Kidney (tissue), 14 donors: Measurements from ENCODE around the gene PKMYT1. TPM values are rescaled to one million over a fixed set of nuclear protein-coding genes. Genes with fewer than 3 reads are reported as not detected.

ENCODE experiments used
- DNase-seq, 5 donors: peaks; one replicate each; pipeline ENCODE4 v3.0.0-alpha.2; 2013 to 2020
- FAIRE-seq: peaks from 2 replicates; lab custom pipeline; 2012; peaks lifted over from hg19 to GRCh38; lab: Jason Lieb, UNC
- H3K27ac ChIP-seq, 2 donors: one replicate each; pipeline ENCODE4 v1.7.0; 2013; ENCODE audit warnings: low read depth in 2 of 2, low read length in 2 of 2, inconsistent platforms in 1 of 2
- H3K27me3 ChIP-seq: one replicate; pipeline ENCODE4 v1.7.1; 2013; ENCODE audit warnings: low read length, inconsistent platforms; ENCODE audit not compliant: control insufficient read depth, insufficient read depth
- H3K36me3 ChIP-seq, 3 donors: one replicate each; pipeline versions ENCODE4 v1.7.0 to v1.7.1; 2013; ENCODE audit warnings: low read length in 3 of 3, control low read depth in 1 of 3, inconsistent platforms in 1 of 3; ENCODE audit not compliant: insufficient read depth in 3 of 3, control insufficient read depth in 2 of 3
- H3K4me1 ChIP-seq, 3 donors: one replicate each; pipeline versions ENCODE4 v1.7.0 to v1.7.1; 2013; ENCODE audit warnings: low read length in 3 of 3, inconsistent platforms in 1 of 3, low read depth in 1 of 3; ENCODE audit not compliant: control insufficient read depth in 2 of 3, insufficient read depth in 2 of 3
- H3K4me3 ChIP-seq, 3 donors: one replicate each; pipeline versions ENCODE4 v1.7.0 to v1.8.1; 2013; ENCODE audit warnings: low read length in 3 of 3, control low read depth in 1 of 3, inconsistent platforms in 1 of 3
- H3K9ac ChIP-seq, 3 donors: one replicate each; pipeline versions ENCODE4 v1.7.0 to v1.7.1; 2013; ENCODE audit warnings: low read length in 3 of 3, control low read depth in 1 of 3, inconsistent platforms in 1 of 3
- H3K9me3 ChIP-seq, 3 donors: one replicate each; pipeline versions ENCODE4 v1.7.0 to v1.7.1; 2013; ENCODE audit warnings: low read length in 3 of 3, control low read depth in 1 of 3, inconsistent platforms in 1 of 3; ENCODE audit not compliant: control insufficient read depth in 2 of 3, insufficient read depth in 1 of 3
- intact Hi-C: fragments of 100-400 bp; cut with DNase I; formaldehyde crosslinking; loops from one replicate; pipeline ENCODE4 v1.11.1; 2022
- polyA plus RNA-seq: library from polyadenylated mRNA; stranded (reverse); fragments of 350-450 nt; fragmentation: Illumina TruSeq; extraction: RNeasy Lipid Tissue Mini Kit (QIAGEN cat#74804); gene quantifications from one replicate; pipeline ENCODE4 v1.2.3, GENCODE V29; 2014; ENCODE audit warnings: low read depth, low replicate concordance; ENCODE audit not compliant: insufficient read depth
- total RNA-seq: library from RNA; stranded (reverse); fragmentation: NEBNext Ultra II Directional; extraction: Animal tissue kit (Norgen Biotek cat#: 25700); gene quantifications from one replicate; pipeline ENCODE4 v1.2.1, GENCODE V29; 2021
- TF ChIP-seq, protein P1 (sequence below): IDR thresholded peaks from 3 replicates; pipeline ENCODE4 v1.5.1; 2012; ENCODE audit warnings: mild to moderate bottlenecking, moderate library complexity, borderline replicate concordance; ENCODE audit not compliant: insufficient read depth; ENCODE audit errors: extremely low read depth
- donor health status: control.
- donor health status: control.
- donor health status: control.
- donor health status: control.
- donor health status: control.
- donor health status: DM: yes; HTN: yes; CAD: no.
- donor health status: Normal renal cell carcinoma (clear cell type).

PKMYT1 gene
- total and polyA plus RNA-seq, 2 donors from 2014 or later = 0.97 to 2.2 TPM

- Histone ChIP-seq H3K4me1 (peaks cover 0 to 5% (median 0%) of the 10 kb centered on the region in 3 donors), H3K4me3 (no peak overlapping the region), H3K27me3 (no peaks in the 10 kb centered on the region), H3K27ac (no peak overlapping the region), H3K9ac (no peak overlapping the region), H3K9me3 (no peaks in the 10 kb centered on the region), H3K36me3 (no peaks in the 10 kb centered on the region)
- intact Hi-C loops = no loop called here
- FAIRE-seq (no peak), DNase-seq (peak in 1 of 5 donors; percentile 75)
- TF ChIP-seq, protein P1, sequence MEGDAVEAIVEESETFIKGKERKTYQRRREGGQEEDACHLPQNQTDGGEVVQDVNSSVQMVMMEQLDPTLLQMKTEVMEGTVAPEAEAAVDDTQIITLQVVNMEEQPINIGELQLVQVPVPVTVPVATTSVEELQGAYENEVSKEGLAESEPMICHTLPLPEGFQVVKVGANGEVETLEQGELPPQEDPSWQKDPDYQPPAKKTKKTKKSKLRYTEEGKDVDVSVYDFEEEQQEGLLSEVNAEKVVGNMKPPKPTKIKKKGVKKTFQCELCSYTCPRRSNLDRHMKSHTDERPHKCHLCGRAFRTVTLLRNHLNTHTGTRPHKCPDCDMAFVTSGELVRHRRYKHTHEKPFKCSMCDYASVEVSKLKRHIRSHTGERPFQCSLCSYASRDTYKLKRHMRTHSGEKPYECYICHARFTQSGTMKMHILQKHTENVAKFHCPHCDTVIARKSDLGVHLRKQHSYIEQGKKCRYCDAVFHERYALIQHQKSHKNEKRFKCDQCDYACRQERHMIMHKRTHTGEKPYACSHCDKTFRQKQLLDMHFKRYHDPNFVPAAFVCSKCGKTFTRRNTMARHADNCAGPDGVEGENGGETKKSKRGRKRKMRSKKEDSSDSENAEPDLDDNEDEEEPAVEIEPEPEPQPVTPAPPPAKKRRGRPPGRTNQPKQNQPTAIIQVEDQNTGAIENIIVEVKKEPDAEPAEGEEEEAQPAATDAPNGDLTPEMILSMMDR = no peak
These were observed 5.8 kb downstream of the PKMYT1 start for GRCh38 chr16:2974319-2975056.

DNA sequence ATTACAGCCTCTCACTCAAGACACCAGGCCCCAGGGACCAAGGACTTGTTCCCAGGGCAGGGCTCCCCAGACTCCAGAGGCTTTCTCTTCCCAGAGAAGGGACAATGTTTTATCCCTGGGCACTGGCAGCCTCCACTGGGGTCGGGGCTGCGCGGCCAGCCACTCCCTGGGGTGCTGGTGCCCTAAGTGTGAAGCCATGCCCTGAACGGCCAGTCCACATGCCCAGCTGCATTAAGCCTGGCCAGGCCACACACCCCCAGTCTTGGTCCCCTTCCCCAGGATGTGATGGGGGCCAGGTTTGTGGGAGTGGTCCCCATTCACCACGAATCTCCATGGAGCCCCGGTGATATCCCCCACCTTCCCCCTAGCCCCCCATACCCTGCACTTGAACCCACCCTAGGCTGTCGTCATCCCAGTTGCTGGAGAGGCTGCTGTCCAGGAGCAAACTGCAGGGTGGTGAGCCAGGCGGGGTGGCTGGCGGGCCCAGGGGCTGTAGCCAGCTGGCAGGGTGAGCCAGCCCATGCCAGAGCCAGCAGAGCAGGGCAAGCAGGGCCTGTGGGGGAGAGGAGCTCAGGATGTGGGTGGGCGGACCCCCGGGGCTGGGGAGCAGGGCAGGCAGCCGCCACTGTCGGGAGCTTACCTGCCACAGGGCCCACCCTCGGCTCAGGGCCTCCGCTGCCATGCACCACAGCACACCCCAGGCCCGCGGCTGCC is 6.5 kb downstream of the PKMYT1 start:
- H3K27ac ChIP-seq = no peak overlapping the region
- H3K4me1 ChIP-seq = peaks cover 0 to 5% (median 0%) of the 10 kb centered on the region in 3 donors
- DNase-seq (peak in 1 of 5 donors; percentile 74), FAIRE-seq (no peak)
- no peak overlapping the region for H3K4me3 ChIP-seq
- TF ChIP-seq, protein P1 = no peak
- H3K27me3 ChIP-seq = no peaks in the 10 kb centered on the region
- H3K9ac ChIP-seq = no peak overlapping the region
- intact Hi-C loops = no loop called here
- H3K9me3 ChIP-seq = no peaks in the 10 kb centered on the region
- no peaks in the 10 kb centered on the region for H3K36me3 ChIP-seq

DNA sequence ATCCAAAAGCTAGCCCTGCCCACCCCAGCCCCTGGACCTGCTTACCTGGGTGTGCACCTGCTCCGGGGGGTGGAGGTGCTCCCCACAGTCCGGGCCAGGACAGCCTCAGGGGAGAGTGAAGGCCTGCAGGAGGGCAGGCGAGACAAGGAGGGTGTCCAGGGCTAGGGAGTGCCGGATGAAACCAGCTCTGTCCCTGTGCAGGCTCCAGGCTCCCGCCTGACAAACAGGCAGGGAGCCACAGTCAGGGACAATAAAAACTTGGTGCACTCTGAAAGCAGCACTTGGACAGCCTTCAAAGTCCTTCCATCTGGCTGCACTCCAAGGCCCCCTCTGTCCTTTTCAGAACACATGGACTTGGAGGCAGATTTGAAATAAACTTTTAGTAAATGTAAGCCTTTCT is 7.2 kb downstream of the PKMYT1 start:
- H3K9me3 ChIP-seq = no peaks in the 10 kb centered on the region
- peaks cover 0 to 8% (median 0%) of the 10 kb centered on the region in 3 donors for H3K4me1 ChIP-seq
- intact Hi-C loops = no loop called here
- H3K36me3 ChIP-seq = no peaks in the 10 kb centered on the region
- no peak overlapping the region for H3K4me3 ChIP-seq
- TF ChIP-seq, protein P1 = no peak
- FAIRE-seq (no peak), DNase-seq (peak in 2 of 5 donors; percentile 51 to 75)
- no peak overlapping the region for H3K27ac ChIP-seq
- H3K9ac ChIP-seq = no peak overlapping the region
- H3K27me3 ChIP-seq = peaks cover under 1% of the 10 kb centered on the region
